GM18498 (cell line): Measurements from ENCODE around the gene TSPAN3.
A peak's percentile ranks its signal among the peaks of the same experiment; 100 is the strongest.

ENCODE experiments used
- ATAC-seq: cut with Tn5 transposase; IDR thresholded peaks from one replicate; pipeline ENCODE4 v1.9.1; 2021; ENCODE audit warnings: mild to moderate bottlenecking, moderate library complexity; ENCODE audit not compliant: unreplicated experiment

Gene TSPAN3

DNA sequence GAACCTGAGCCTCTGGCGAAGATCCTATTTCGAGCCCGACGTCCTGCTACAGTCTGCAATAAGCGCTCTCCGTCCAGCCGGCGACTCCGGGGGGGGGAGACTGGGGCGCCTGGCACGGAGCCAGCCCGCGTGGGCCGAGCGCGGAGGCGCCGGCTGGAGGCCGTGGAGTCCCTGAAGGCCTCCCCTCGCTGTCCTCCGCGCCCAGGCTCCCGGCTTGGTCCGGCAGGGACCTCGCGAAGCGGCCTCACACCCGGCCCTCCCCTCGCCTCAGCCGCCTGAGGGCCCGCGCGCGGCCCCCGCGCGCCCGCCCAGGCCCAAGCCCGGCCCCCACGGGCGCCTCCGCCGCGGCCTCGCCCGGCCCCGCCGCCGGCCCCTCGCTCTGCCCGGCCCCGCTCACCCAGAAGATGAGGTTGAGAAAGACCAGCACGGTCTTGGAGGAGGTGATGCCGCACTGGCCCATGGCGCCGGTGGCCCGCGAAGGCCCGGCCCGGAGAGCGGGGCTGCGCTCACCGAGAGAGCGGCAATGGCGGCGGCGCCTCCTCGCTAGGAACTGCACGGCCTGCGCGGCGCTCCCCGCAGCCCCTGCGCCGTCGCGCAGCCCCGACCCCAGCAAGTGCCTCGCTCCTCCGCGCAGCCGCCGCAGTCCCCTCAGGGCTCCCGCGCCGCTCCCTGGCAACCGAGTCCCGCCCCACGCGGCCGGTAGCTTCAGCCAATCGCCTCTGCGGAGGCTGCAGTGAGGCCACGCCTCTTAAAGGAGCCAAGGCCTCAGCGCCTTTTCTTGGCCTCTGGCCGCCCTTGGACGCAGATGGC, at the start of gene TSPAN3:
Gene TSPAN3 (minus strand): TSS at position 615 of the 810 bp plus-strand sequence. CDS start 155 bp downstream, at position 460.
- ATAC-seq = peak; percentile 93

- ATAC-seq = no peak
Observed at GRCh38 chr15:77120576-77120975, 49.7 kb upstream of the TSPAN3 start.

DNA sequence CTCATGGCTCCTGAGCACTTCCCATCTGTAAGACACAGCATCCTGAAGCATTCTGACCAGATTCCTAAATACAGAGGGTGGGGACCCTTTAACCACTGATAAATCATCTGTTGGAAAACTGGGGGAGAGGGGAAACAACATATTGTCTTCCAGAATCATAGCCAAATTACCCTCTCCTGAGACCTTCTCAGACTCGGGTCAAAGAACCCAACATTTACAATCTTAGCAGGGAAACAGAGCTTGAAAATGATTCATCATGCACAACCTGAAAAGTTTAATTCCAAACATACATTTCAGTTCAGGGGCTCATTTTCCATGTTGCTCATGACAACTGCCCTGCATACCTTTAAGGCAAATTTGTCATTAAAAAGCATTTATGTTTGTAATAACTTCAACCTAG, 48.5 kb upstream of the TSPAN3 start:
- ATAC-seq = no peak

- ATAC-seq = no peak
Observed at GRCh38 chr15:77118882-77119321, 48.0 kb upstream of the TSPAN3 start.

DNA sequence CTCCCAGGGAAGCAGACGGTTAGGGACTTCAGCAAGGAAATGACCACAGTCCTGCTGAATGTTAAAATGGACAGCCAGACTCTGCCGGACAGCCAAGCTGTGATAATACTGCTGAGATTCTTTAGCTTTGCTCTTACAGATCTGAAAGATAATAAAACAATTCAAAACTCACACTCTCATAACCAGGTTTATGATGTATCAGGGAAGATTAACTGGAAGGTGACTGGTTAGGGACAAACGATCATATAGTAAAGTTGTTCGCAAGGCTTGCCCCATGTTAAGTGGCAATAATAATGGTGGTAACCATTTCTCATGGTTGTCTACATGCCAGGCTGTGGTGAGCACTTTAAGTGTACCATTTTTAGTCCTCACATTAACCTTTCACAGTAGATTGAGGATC, 44.3 kb upstream of the TSPAN3 start:
- ATAC-seq = no peak

- no peak for ATAC-seq
Observed at GRCh38 chr15:77112838-77113504, 42.1 kb upstream of the TSPAN3 start.

- no peak for ATAC-seq
Observed at GRCh38 chr15:77111789-77112188, 40.9 kb upstream of the TSPAN3 start.

- no peak for ATAC-seq
Observed at GRCh38 chr15:77107531-77108355, 36.8 kb upstream of the TSPAN3 start.

DNA sequence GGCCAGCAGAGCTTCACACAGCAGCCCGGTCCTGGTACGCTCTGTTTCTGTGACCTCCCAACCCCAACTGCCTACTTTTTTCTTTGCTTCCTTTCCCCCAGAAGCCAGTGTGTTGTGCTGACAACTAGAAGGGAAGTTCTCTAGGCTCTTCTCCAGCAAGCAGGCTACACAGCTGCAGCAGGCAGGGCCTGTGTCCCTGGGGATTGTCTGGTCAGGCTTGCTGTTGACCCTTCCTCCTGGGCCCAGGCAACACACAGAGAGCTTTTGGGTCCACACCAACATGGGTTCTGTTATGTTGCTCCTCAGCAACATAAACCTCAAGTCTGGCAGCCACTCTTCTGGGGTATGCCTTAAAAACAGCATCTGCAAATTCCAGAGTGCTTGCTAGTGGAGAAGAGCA, 36.2 kb upstream of the TSPAN3 start:
- ATAC-seq = no peak

GRCh38 chr15:77104155-77104554, 33.2 kb upstream of the TSPAN3 start:
- no peak for ATAC-seq

DNA sequence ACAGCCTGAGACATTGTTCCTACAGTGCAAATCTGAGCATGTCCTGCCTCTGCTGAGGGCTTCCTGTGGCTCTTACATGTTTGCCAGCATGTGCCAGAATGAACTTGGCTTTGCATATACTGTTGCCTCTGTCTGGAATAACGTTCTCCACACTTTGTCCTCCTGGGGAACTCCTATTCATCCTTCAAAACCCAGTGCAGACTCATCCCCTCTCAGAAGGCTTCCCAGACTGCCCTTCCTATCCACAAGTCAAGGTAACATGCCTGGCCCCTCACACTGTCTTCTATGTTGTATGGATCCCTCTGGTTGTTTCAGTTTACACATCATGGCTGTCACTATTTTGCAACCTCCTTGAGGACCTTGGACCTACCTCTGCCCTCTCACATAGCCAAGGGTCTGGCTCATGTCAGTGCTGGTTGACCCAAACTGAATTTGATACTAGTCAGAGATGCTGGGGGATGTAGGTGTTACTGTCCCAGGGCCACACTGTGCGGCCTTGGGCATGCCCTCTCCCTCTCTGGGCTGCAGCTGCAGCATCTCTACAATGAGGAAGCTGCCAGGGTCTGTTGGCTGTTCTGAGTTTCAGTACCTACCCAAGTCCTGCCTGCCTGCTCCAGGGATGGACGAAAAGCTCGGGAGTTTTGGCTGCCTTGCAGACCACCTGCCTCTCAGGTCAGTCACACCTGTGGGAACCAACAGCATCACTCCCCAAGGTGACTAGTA, 29.0 kb upstream of the TSPAN3 start:
- no peak for ATAC-seq

DNA sequence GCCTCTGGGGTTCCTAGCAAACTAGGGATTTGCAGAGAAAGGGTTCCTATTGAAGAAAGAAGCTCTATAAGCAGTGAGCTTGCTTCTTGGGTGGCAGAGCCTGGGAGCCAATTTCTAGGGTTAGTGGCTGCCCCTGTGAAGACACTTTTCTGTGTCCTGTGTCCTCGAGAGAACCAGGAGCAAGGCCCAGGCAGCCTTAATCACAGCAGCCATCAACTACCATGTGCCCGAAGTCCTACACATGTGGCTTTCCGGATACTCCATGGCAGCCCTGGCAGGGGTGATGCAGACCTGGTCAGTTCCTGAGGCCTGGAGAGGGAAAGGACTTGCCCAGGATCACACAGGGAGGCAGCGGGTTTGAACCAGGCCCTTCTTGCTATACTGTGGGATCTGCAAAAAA, 27.7 kb upstream of the TSPAN3 start:
- ATAC-seq = no peak

- no peak for ATAC-seq
Observed at GRCh38 chr15:77097921-77098320, 27.0 kb upstream of the TSPAN3 start.

DNA sequence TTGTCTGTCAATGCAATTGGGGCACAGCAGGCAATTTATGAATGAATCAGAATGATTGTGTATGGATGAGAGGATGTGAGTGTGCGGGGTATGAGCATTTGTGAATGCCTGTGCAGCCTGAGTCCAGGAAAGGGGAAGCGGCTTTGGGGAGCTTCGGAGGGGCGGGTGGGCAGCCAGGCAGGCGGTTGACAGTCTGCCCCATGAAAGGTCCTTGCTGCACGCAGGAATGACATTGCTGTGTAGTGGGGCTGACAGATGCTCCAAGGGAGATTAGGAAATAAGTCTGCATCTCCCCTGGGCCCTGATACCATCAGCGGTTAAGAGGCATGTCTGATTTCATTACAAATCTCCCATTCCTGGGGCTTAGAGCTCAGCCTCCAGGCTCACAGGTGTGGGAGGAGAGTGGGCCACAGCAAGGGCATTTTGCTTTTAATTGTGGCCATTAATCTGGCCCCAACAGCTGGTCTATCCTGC, 26.4 kb upstream of the TSPAN3 start:
- ATAC-seq = no peak

DNA sequence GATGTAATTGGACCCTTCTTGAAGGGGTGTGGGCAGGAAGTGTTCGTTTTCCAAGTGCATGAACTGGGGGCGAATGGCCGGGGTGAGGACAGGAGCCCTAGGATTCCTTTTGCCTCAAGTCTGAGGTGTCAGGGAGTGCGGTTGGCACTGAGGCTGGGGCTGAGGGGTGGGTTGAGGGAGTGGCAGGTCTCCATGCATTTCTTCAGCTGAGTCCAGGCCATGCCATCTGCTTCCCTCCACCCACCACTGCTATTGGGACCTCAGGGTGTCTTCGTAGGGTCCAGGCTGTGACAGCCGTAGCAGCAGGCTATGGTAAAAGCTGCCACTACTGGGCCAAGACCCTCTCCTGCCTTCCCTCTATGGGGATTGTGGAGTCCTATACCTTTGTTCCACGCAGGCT, 25.6 kb upstream of the TSPAN3 start:
- no peak for ATAC-seq

- ATAC-seq = no peak
Observed at GRCh38 chr15:77096138-77096537, 25.2 kb upstream of the TSPAN3 start.

GRCh38 chr15:77094397-77095030, 23.6 kb upstream of the TSPAN3 start:
- ATAC-seq = no peak

- no peak for ATAC-seq
Observed at GRCh38 chr15:77093436-77093835, 22.5 kb upstream of the TSPAN3 start.

DNA sequence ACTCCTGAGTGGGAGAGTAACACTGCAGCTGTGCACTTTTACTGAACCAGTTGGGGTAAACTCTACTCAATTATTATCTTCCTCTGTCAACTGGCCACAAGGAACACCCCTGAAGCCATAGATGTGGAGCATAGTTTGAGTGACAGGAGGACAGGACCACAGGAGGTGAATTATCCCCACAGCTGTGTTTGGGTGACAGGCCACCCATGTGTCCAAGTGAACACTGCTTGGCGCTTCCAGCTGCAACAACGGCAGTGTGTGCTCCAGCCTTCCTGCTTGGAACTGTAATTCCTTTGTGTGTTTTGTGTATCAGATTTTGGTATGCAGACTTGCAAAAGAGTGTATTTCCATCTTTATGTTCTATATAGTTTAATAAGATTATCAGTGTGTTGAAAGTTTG, 20.2 kb upstream of the TSPAN3 start:
- ATAC-seq = no peak

GRCh38 chr15:77087213-77087612, 16.3 kb upstream of the TSPAN3 start:
- ATAC-seq = no peak
